Measurements from ENCODE around the gene CRIP3.
A peak's percentile ranks its signal among the peaks of the same experiment; 100 is the strongest.
"Not testable (repeated sequence)": the region's sequence is repeated elsewhere in the genome, so short reads cannot be mapped to it uniquely, and the experiment has no call there.

The CRIP3 gene

DNA sequence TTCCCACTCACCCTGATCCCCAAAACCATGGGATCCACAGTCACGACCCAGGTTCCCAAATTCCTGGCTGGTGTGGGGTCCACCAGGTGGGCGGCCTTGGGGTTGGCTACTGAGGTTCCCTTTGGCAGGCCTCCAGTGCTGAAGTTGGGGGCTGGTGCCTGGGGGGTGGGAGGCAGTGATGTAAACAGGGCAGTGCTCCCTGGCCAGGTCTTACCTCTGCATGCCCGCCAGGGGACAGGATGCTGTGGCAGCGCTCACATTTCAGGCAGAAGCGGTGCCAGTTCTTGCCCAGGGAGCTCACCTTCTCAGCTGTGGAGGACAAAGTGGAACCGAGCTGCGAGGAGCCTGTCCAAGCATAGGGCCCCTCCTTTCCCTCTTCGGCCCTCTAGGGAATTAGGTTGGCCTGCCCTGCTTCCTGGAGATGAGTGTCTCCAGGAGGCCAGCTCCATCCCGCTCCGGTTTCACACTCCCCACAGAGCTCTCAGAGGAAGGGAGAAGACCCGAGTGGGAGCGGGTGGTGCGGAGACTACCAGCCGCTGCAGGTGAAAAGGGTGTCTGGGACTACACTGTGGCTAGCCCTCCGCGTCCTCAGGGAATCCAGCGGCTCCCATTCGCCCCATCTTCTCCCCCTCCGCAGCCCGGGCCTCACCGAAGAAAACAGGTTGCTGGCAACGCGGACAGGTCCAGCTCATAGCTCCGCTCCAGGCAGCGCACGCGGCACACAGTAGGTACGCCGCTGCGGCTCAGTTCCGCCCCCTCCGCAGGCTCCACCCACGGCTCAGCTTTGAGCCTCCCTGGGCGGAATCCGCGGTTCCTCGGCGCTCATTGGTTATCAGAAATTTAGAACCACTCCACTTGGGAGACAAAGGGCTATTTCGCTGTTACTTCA lies at the start of gene CRIP3:
Gene CRIP3, minus strand, starts transcription at position 726 of the 889 bp plus-strand sequence. Its CDS starts 34 bp downstream, at position 692.
- DNase-seq = peak; percentile 85

- DNase-seq = no peak
Observed at GRCh38 chr6:43355862-43356590, 47.4 kb upstream of the CRIP3 start.

GRCh38 chr6:43351951-43352350 lies 43.3 kb upstream of the CRIP3 start:
- DNase-seq = not testable (repeated sequence)

DNA sequence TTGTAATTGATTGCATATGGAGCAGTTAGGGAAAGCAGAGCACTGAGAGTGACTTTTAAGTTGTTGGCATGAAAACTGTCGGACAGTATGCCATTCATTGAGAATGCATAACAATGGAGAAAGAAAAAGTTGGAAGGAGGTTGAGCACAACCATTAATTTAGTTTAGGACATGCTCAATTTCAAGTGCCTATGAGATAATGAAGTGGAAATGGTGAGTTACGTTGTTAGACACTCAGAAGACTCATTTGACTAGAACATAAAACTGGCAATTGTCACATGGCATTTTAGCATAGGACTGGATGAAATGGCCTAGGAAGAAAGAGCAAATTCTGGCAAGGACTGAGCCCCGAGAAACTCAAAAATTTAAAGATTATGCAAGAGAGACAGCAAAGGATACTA lies 38.8 kb upstream of the CRIP3 start:
- DNase-seq = no peak

GRCh38 chr6:43347021-43347420 lies 38.4 kb upstream of the CRIP3 start:
- DNase-seq = no peak

GRCh38 chr6:43346243-43346642 lies 37.6 kb upstream of the CRIP3 start:
- DNase-seq = not testable (repeated sequence)

GRCh38 chr6:43339168-43339567 lies 30.5 kb upstream of the CRIP3 start:
- DNase-seq = no peak

DNA sequence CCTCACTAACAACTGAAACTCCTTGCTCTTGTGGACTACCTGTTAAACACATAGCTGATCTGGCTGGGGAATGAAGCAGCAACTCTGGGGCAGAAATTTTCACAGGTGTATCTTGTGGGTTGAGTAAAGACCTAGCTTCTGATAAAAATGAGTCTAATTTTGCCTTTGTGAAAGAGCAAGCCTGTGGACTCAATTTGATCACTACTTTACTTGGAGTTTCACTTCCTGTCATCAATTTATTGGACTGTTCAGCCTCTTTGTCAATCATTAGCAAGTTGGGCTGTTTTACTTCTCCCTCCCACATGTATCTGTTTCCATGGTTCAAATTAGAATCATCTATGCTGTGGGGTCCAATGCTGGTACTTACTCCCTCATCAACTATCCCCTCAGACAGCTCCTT lies 29.6 kb upstream of the CRIP3 start:
- DNase-seq = no peak

GRCh38 chr6:43336382-43336781 lies 27.8 kb upstream of the CRIP3 start:
- DNase-seq = no peak

- DNase-seq = no peak
Observed at GRCh38 chr6:43335469-43335868, 26.8 kb upstream of the CRIP3 start.

- peak; percentile 49 for DNase-seq
Observed at GRCh38 chr6:43334466-43335095, 26.0 kb upstream of the CRIP3 start.

DNA sequence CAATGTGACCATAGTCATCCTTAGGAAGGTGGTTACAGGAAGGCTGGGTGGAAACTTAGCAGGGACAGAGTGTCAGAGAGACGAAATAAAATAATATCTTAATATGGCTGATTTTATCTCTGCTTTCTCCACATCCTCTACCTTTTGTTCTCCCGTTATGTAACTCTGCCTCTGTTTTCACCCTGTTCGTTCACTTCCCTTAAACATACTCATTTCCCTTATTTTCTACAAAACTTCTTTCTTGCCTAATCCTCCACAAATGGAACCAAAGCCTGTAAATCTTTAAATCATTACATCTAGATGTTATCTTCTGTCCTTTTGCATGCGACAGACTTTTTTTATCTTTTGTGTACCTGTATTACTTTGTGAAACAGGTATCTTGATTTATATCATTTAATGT lies 23.3 kb upstream of the CRIP3 start:
- DNase-seq = no peak

DNA sequence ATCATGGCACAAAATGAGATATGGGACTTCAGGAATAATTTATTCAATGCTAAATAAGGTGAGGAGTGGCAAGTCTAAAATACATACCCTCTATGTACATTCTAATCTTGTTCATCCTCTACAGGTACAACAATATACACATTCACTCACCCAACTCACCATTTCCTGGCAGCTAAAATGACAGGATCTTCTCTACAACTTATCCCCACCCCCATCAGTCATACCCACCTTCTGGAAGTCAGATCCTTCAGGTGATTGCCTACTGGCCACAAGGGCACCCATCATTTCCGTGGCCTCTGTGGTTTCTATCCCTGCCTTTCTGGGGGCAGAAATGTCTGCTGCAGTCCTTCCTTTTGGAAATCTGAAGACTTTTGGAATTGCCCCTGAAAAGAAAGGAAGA lies 22.8 kb upstream of the CRIP3 start:
- no peak for DNase-seq

- DNase-seq = no peak
Observed at GRCh38 chr6:43328528-43328927, 19.9 kb upstream of the CRIP3 start.

- no peak for DNase-seq
Observed at GRCh38 chr6:43325876-43326275, 17.2 kb upstream of the CRIP3 start.

GRCh38 chr6:43318011-43318410 lies 9.4 kb upstream of the CRIP3 start:
- no peak for DNase-seq

DNA sequence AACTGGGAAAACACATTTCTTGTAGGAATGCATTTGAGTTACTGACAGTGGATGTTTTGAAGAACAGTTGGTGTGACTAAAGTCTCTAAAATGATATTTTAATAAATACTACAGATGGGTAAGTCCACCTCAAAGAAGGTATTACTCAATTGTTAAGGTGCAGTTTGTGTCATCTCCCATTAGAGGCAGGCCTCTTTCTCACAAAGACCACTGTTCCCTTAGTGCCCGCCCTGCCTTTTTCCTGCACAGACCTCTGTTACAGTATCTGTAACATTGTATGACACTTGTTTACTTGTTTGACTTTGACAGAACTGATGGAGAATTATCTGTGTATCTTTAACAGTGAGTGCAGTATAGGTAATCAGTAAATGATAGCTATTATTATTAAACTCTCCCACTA lies 5.2 kb upstream of the CRIP3 start:
- DNase-seq = no peak

DNA sequence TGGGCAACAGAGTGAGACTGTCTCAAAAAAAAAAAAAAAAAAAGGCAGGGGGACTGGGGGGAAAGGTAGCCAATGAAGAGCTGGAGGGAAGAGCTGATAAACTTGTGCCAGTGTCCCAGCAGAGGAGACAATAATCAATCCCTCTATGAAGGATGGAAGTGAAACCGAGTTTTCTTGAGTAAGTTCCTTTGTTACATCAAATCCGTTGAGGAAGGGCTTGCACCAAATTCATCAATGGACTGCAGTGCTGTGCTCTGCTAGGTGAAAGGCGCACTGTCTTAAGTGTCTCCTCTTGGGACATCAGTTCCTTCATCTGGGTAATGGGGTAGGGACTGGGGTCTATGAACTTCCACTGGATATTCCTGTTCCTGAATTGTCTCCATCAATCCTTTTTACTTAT lies 3.0 kb upstream of the CRIP3 start:
- DNase-seq = no peak

DNA sequence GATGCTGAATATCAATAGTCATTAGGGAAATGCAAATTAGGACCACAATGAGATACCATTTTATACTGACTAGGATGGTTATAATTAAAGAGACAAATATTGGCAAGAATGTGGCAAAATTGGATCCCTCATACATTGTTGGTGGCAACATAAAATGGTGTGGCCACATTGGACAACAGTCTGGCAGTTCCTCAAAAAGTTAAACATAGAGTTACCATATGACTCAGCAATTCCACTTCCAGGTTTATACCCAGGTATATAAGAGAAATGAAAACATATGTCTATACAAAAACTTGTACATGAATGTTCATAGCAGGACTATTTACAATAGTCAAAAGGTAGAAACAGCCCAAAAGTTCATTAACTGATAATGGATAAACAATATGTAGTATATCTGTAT lies 2.0 kb upstream of the CRIP3 start:
- peak; percentile 51 for DNase-seq

DNA sequence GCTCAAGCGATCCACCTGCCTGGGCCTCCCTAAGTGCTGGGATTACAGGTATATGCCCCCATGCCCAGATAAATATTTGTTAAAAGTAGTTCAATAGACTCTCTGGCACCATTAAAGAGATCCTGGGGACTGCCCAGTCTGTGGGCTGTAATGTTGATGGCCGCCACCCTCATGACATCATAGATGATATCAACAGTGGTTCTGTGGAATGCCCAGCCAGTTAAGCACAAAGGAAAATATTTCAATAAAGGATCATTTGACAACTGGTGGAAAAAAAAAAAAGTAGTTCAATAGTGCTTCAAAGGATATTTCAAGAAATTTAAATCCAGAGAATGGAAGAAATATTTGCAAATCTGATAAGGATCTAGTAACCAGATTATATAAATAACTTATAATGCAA lies 1.5 kb upstream of the CRIP3 start:
- no peak for DNase-seq

DNA sequence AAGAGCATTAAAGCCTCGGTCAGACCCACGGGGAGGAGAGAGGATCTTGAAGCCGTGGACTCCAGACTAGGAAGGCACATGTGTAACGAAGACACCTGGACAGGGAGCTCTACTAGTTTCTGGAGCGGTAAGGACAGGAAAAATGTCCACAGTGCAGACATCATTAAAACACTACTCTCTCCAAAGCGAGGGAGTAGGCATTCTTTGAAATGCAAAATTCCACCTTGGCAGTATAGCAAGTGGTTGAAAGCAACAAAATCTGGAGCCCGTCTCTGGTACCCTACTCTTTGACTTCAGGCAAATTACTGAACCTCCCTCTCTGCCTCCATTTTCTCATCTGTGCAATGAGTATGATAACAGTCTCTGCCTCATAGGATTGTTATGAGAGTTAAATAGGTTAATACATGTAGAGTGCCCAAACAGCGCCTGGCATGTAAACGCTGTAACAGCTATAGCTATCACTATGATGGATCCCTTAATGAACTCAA lies 408 bp upstream of the CRIP3 start:
- DNase-seq = no peak

GRCh38 chr6:43307451-43308100 lies 1.1 kb downstream of the CRIP3 start:
- no peak for DNase-seq

- no peak for DNase-seq
Observed at GRCh38 chr6:43306086-43306485, 2.5 kb downstream of the CRIP3 start.

Data from RPMI8226 (cell line).